GM18511 (cell line): Measurements from ENCODE around the gene DYSF.
"Not testable (repeated sequence)": the region's sequence is repeated elsewhere in the genome, so short reads cannot be mapped to it uniquely, and the experiment has no call there.

ENCODE experiments used
- ATAC-seq: cut with Tn5 transposase; IDR thresholded peaks from one replicate; pipeline ENCODE4 v1.9.1; 2021; ENCODE audit warnings: mild to moderate bottlenecking, moderate library complexity; ENCODE audit not compliant: unreplicated experiment

The DYSF gene

GRCh38 chr2:71630454-71631328 is 177.3 kb downstream of the DYSF start:
- peak; percentile 57 for ATAC-seq

- no peak for ATAC-seq
Observed at GRCh38 chr2:71631411-71631931, 178.1 kb downstream of the DYSF start.

- ATAC-seq = no peak
Observed at GRCh38 chr2:71633086-71633485, 179.7 kb downstream of the DYSF start.

GRCh38 chr2:71634567-71634966 is 181.2 kb downstream of the DYSF start:
- ATAC-seq = no peak

- no peak for ATAC-seq
Observed at GRCh38 chr2:71635798-71636197, 182.4 kb downstream of the DYSF start.

- no peak for ATAC-seq
Observed at GRCh38 chr2:71637168-71637567, 183.8 kb downstream of the DYSF start.

- no peak for ATAC-seq
Observed at GRCh38 chr2:71637736-71638135, 184.4 kb downstream of the DYSF start.

- no peak for ATAC-seq
Observed at GRCh38 chr2:71639735-71640134, 186.4 kb downstream of the DYSF start.

- no peak for ATAC-seq
Observed at GRCh38 chr2:71640489-71640888, 187.1 kb downstream of the DYSF start.

GRCh38 chr2:71643674-71644357 is 190.5 kb downstream of the DYSF start:
- no peak for ATAC-seq

- ATAC-seq = no peak
Observed at GRCh38 chr2:71646028-71646427, 192.7 kb downstream of the DYSF start.

GRCh38 chr2:71647356-71647755 is 194.0 kb downstream of the DYSF start:
- no peak for ATAC-seq

- no peak for ATAC-seq
Observed at GRCh38 chr2:71655498-71655897, 202.1 kb downstream of the DYSF start.

GRCh38 chr2:71658256-71658655 is 204.9 kb downstream of the DYSF start:
- ATAC-seq = not testable (repeated sequence)

GRCh38 chr2:71658771-71659170 is 205.4 kb downstream of the DYSF start:
- ATAC-seq = no peak

- no peak for ATAC-seq
Observed at GRCh38 chr2:71659868-71660518, 206.6 kb downstream of the DYSF start.

GRCh38 chr2:71661782-71662181 is 208.4 kb downstream of the DYSF start:
- no peak for ATAC-seq

GRCh38 chr2:71662665-71663394 is 209.5 kb downstream of the DYSF start:
- ATAC-seq = no peak

GRCh38 chr2:71664161-71664560 is 210.8 kb downstream of the DYSF start:
- no peak for ATAC-seq

- ATAC-seq = no peak
Observed at GRCh38 chr2:71665168-71666093, 212.1 kb downstream of the DYSF start.
